GM19468 (cell line): ENCODE data around the gene FMO4.
"Not testable (repeated sequence)": the region's sequence is repeated elsewhere in the genome, so short reads cannot be mapped to it uniquely, and the experiment has no call there.

Source experiments
- ATAC-seq: cut with Tn5 transposase; IDR thresholded peaks from one replicate; pipeline ENCODE4 v1.9.1; 2021; ENCODE audit warnings: mild to moderate bottlenecking, moderate library complexity, moderate number of reproducible peaks; ENCODE audit not compliant: unreplicated experiment; ENCODE audit errors: extremely low read depth

Gene FMO4

GRCh38 chr1:171313835-171314320, at the start of gene FMO4:
Gene FMO4 (plus strand): TSS chr1:171314183. CDS start chr1:171319826, 5,643 bp downstream.
- ATAC-seq = peak; percentile 100

- no peak for ATAC-seq
These were observed 48.3 kb upstream of the FMO4 start for GRCh38 chr1:171265686-171266085.

- ATAC-seq = no peak
These were observed 47.1 kb upstream of the FMO4 start for GRCh38 chr1:171266930-171267329.

- ATAC-seq = no peak
These were observed 46.6 kb upstream of the FMO4 start for GRCh38 chr1:171267391-171267790.

GRCh38 chr1:171270806-171271205, 43.2 kb upstream of the FMO4 start:
- ATAC-seq = no peak

GRCh38 chr1:171277534-171277933, 36.4 kb upstream of the FMO4 start:
- ATAC-seq = no peak

GRCh38 chr1:171279234-171279633, 34.7 kb upstream of the FMO4 start:
- ATAC-seq = no peak

- no peak for ATAC-seq
These were observed 34.3 kb upstream of the FMO4 start for GRCh38 chr1:171279678-171280077.

GRCh38 chr1:171280599-171280998, 33.4 kb upstream of the FMO4 start:
- ATAC-seq = no peak

GRCh38 chr1:171286032-171286705, 27.8 kb upstream of the FMO4 start:
- no peak for ATAC-seq

- ATAC-seq = no peak
These were observed 23.4 kb upstream of the FMO4 start for GRCh38 chr1:171290621-171291020.

GRCh38 chr1:171292799-171293198, 21.2 kb upstream of the FMO4 start:
- no peak for ATAC-seq

GRCh38 chr1:171295383-171295782, 18.6 kb upstream of the FMO4 start:
- ATAC-seq = not testable (repeated sequence)

GRCh38 chr1:171295821-171296220, 18.2 kb upstream of the FMO4 start:
- no peak for ATAC-seq

- ATAC-seq = no peak
These were observed 17.1 kb upstream of the FMO4 start for GRCh38 chr1:171296897-171297296.

- ATAC-seq = no peak
These were observed 15.3 kb upstream of the FMO4 start for GRCh38 chr1:171298696-171299095.

- ATAC-seq = no peak
These were observed 14.6 kb upstream of the FMO4 start for GRCh38 chr1:171299342-171299741.

- no peak for ATAC-seq
These were observed 13.6 kb upstream of the FMO4 start for GRCh38 chr1:171300401-171300800.

GRCh38 chr1:171310661-171311087, 3.3 kb upstream of the FMO4 start:
- no peak for ATAC-seq

- ATAC-seq = no peak
These were observed 2.0 kb upstream of the FMO4 start for GRCh38 chr1:171311771-171312558.

GRCh38 chr1:171313319-171313834, 606 bp upstream of the FMO4 start:
- ATAC-seq = peak; percentile 16
